Measurements from ENCODE around the gene GPC6. TPM values are rescaled to one million over a fixed set of nuclear protein-coding genes. Genes with fewer than 3 reads are reported as not detected.

The GPC6 gene
- total and polyA plus RNA-seq, 2 experiments from 2014 or later, result 14.4 to 20.8 TPM

DNA sequence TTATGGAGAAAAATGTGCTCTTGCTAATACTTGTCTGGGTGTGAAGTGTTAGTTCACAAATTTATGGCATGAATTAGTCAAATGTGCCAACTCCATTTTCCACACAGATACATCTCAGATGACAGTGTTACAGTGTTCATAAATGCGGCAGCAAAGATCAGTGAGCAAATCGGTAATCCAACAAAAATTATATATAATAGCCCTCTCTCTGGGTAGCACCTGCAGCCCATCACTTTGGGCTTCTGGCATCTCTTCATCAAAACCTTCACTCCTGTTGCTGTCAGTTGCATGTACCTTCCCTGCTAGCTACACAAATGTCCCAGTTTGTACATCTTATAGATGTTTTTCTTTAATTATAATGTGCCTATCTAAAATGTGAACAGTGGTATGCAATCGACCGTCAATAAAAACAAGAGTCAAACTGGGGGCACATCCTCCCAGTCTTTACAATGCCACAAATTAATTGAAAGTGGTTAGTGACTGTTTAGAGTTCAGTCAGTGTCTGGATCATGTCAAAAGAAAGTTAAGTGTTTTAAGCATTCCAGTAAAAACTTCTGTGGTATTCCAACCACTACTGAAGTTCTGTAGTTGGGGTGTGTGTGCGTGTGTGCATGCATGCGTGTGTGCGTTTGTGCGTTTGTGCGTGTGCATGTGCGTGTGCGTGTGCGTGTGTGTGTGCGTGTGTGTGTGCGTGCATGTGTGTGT is 804.0 kb downstream of the GPC6 start:
- WGBS, 2 experiments (ENCODE audit: low coverage in 1 of 2, low lambda C conversion rate in 2 of 2, missing lambda C conversion rate in 2 of 2), result 51 to 54% methylated on average over 14 of the region's 14 CpGs
- H3K9me3 ChIP-seq (ENCODE audit: low read depth), result no peaks in the 10 kb centered on the region
- no peaks in the 10 kb centered on the region for H3K4me1 ChIP-seq (ENCODE audit: insufficient read depth)
- no peaks in the 10 kb centered on the region for H3K79me2 ChIP-seq (ENCODE audit: insufficient read depth)
- H3K4me3 ChIP-seq, result no peak overlapping the region
- in situ Hi-C loops (cut with MboI), result no loop called here
- H2AFZ ChIP-seq, result no peak overlapping the region
- no peaks in the 10 kb centered on the region; the same call in 1 of the 2 replicates for H3K9me2 ChIP-seq (ENCODE audit: insufficient read depth)
- H4K20me1 ChIP-seq (ENCODE audit: insufficient read depth), result no peaks in the 10 kb centered on the region
- no peak for DNase-seq
- no peaks in the 10 kb centered on the region for H3K36me3 ChIP-seq (ENCODE audit: low read depth)
- no peak overlapping the region for H3K27ac ChIP-seq
- no peak overlapping the region for H3K4me2 ChIP-seq (ENCODE audit: unreplicated experiment)
- no peak overlapping the region for H3K9ac ChIP-seq
- H3K27me3 ChIP-seq (replicated peaks; ENCODE audit: insufficient read depth), result no peaks in the 10 kb centered on the region
- TF ChIP-seq EZH2phosphoT487 (IDR thresholded peaks at IDR 0.05; ENCODE audit: insufficient read depth, low read depth) (no peak), EZH2 (IDR thresholded peaks at IDR 0.05; ENCODE audit: insufficient read depth, poor library complexity, severe bottlenecking) (no peak)
- H3F3A ChIP-seq (ENCODE audit: insufficient read depth), result no peaks in the 10 kb centered on the region

DNA sequence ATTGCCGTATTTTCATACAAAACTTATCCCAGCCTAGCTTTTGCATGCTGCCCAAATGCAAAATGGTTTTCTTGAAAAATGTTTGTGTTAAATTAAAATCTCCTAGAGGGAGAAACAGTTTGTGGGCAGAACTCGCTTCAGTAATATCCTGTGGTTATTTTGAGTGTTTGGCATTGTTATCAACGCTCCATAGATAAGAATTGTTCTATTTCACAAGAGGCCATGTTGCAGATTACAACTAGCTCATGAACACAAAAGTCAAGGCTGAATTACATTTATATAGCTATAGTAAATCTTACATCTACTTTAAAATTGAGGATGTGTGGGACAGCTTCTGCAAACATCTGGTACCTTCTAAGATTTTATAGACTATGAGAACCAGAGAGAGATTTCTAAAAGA is 805.0 kb downstream of the GPC6 start:
- no peak overlapping the region for H3K27ac ChIP-seq
- WGBS, 2 experiments (ENCODE audit: low coverage in 1 of 2, low lambda C conversion rate in 2 of 2, missing lambda C conversion rate in 2 of 2), result 93 to 94% methylated on average over 3 of the region's 3 CpGs
- no peak overlapping the region for H2AFZ ChIP-seq
- no peaks in the 10 kb centered on the region for H3K4me1 ChIP-seq (ENCODE audit: insufficient read depth)
- H4K20me1 ChIP-seq (ENCODE audit: insufficient read depth), result no peaks in the 10 kb centered on the region
- no peaks in the 10 kb centered on the region for H3K79me2 ChIP-seq (ENCODE audit: insufficient read depth)
- H3F3A ChIP-seq (ENCODE audit: insufficient read depth), result no peaks in the 10 kb centered on the region
- no peak overlapping the region for H3K4me3 ChIP-seq
- DNase-seq, result no peak
- no peaks in the 10 kb centered on the region for H3K9me2 ChIP-seq (ENCODE audit: insufficient read depth)
- H3K9me3 ChIP-seq (ENCODE audit: low read depth), result no peaks in the 10 kb centered on the region
- no peak for TF ChIP-seq EZH2phosphoT487 (IDR thresholded peaks at IDR 0.05; ENCODE audit: insufficient read depth, low read depth)
- TF ChIP-seq EZH2 (IDR thresholded peaks at IDR 0.05; ENCODE audit: insufficient read depth, poor library complexity, severe bottlenecking), result no peak
- no peak overlapping the region for H3K9ac ChIP-seq
- in situ Hi-C loops (cut with MboI), result no loop called here
- no peaks in the 10 kb centered on the region for H3K36me3 ChIP-seq (ENCODE audit: low read depth)
- no peaks in the 10 kb centered on the region for H3K27me3 ChIP-seq (replicated peaks; ENCODE audit: insufficient read depth)
- H3K4me2 ChIP-seq (ENCODE audit: unreplicated experiment), result no peak overlapping the region

- no peak overlapping the region for H3K4me2 ChIP-seq (ENCODE audit: unreplicated experiment)
- H3K9me3 ChIP-seq (ENCODE audit: low read depth), result no peaks in the 10 kb centered on the region
- H3K79me2 ChIP-seq (ENCODE audit: insufficient read depth), result no peaks in the 10 kb centered on the region
- no peak for TF ChIP-seq EZH2 (IDR thresholded peaks at IDR 0.05; ENCODE audit: insufficient read depth, poor library complexity, severe bottlenecking)
- TF ChIP-seq EZH2phosphoT487 (IDR thresholded peaks at IDR 0.05; ENCODE audit: insufficient read depth, low read depth), result no peak
- no peak for DNase-seq
- H3K9me2 ChIP-seq (ENCODE audit: insufficient read depth), result no peaks in the 10 kb centered on the region
- in situ Hi-C loops (cut with MboI), result no loop called here
- no peak overlapping the region for H3K27ac ChIP-seq
- no peak overlapping the region for H3K9ac ChIP-seq
- H3K36me3 ChIP-seq (ENCODE audit: low read depth), result no peaks in the 10 kb centered on the region
- 92 to 93% methylated on average over 1 of the region's 1 CpG for WGBS, 2 experiments (ENCODE audit: low coverage in 1 of 2, low lambda C conversion rate in 2 of 2, missing lambda C conversion rate in 2 of 2)
- no peaks in the 10 kb centered on the region for H4K20me1 ChIP-seq (ENCODE audit: insufficient read depth)
- H3K27me3 ChIP-seq (replicated peaks; ENCODE audit: insufficient read depth), result no peaks in the 10 kb centered on the region
- H2AFZ ChIP-seq, result no peak overlapping the region
- no peak overlapping the region for H3K4me3 ChIP-seq
- no peaks in the 10 kb centered on the region for H3K4me1 ChIP-seq (ENCODE audit: insufficient read depth)
- H3F3A ChIP-seq (ENCODE audit: insufficient read depth), result no peaks in the 10 kb centered on the region
Observed at GRCh38 chr13:94033098-94033497, 806.5 kb downstream of the GPC6 start.

DNA sequence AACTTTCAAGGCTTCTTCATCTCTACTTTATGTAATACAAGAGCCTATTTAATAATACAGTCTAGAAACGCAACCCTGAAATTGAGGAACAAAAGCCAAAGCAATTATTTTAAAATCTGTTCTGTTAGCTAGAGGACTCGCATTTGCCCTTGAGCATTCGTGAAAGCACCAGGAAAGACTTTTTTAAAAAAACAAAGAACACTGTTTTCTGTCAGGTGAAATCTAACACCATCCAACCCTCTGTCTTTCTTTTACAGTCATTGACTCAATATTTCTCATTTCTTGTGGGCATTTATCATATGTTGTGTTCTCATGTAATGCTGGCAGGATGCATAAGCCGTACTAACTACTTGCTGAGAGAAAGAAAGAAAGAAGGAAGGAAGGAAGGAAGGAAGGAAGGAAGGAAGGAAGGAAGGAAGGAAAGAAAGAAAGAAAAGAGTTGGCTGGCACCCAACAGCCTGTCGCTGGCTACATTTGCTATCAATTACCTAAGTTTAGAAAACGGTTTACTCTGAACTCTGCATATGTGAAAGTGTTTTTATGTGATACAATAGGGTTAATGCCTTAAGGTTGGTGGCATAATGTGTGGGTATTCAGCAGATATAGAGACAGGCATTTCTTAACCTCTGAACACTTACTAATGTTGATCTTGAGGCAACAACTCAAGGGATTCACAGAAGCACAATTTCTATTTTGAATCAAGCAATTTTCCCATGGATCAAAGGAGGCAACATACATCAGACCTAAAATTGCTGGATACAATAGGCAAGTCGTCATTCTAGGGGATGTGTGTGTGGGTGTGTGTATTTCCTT is 807.4 kb downstream of the GPC6 start:
- H4K20me1 ChIP-seq (ENCODE audit: insufficient read depth), result no peaks in the 10 kb centered on the region
- H3K79me2 ChIP-seq (ENCODE audit: insufficient read depth), result no peaks in the 10 kb centered on the region
- H3K27me3 ChIP-seq (replicated peaks; ENCODE audit: insufficient read depth), result no peaks in the 10 kb centered on the region
- H3K36me3 ChIP-seq (ENCODE audit: low read depth), result no peaks in the 10 kb centered on the region
- no peak for DNase-seq
- no peaks in the 10 kb centered on the region for H3K4me1 ChIP-seq (ENCODE audit: insufficient read depth)
- TF ChIP-seq EZH2 (IDR thresholded peaks at IDR 0.05; ENCODE audit: insufficient read depth, poor library complexity, severe bottlenecking) (no peak), EZH2phosphoT487 (IDR thresholded peaks at IDR 0.05; ENCODE audit: insufficient read depth, low read depth) (no peak)
- WGBS, 2 experiments (ENCODE audit: low coverage in 1 of 2, low lambda C conversion rate in 2 of 2, missing lambda C conversion rate in 2 of 2), result 78 to 79% methylated on average over 7 of the region's 7 CpGs
- H3K9me2 ChIP-seq (ENCODE audit: insufficient read depth), result no peaks in the 10 kb centered on the region
- H3K9me3 ChIP-seq (ENCODE audit: low read depth), result no peaks in the 10 kb centered on the region
- H3F3A ChIP-seq (ENCODE audit: insufficient read depth), result no peaks in the 10 kb centered on the region
- no peak overlapping the region for H3K4me3 ChIP-seq
- H3K9ac ChIP-seq, result no peak overlapping the region
- no peak overlapping the region for H2AFZ ChIP-seq
- H3K4me2 ChIP-seq (ENCODE audit: unreplicated experiment), result no peak overlapping the region
- H3K27ac ChIP-seq, result no peak overlapping the region
- in situ Hi-C loops (cut with MboI), result no loop called here

All from GM23248 (cell line).